AG04450 (cell line): ENCODE data around the gene PDGFD. TPM values are rescaled to one million over a fixed set of nuclear protein-coding genes. Genes with fewer than 3 reads are reported as not detected.

ENCODE experiments used
- CTCF ChIA-PET: fragments of 300-600, 350-600 bp; formaldehyde crosslinking; extraction: SDS; loops from one replicate; lab custom pipeline; 2022; ENCODE audit warnings: antibody characterized with exemption, inconsistent platforms; lab: Charles Lee
- POLR2A ChIA-PET: fragments of 350-600 bp; formaldehyde crosslinking; extraction: SDS; loops from one replicate; lab custom pipeline; 2021; ENCODE audit warnings: antibody characterized with exemption, inconsistent platforms; lab: Yijun Ruan, JAX
- DNase-seq: peaks from one replicate; pipeline ENCODE4 v3.0.0-alpha.2; 2011; ENCODE audit warnings: low read depth, low spot score
- H3K27ac ChIP-seq: one replicate; pipeline ENCODE4 v1.5.1; 2012; ENCODE audit warnings: low read depth, low read length, control low read depth
- H3K27me3 ChIP-seq: one replicate; pipeline ENCODE4 v1.6.0; 2012; ENCODE audit warnings: low read length; ENCODE audit not compliant: control insufficient read depth, insufficient read depth
- H3K4me3 ChIP-seq: 2 replicates; pipeline ENCODE4 v1.5.1; 2011; ENCODE audit warnings: mild to moderate bottlenecking, low read depth, low read length, control low read depth
- H3K9me3 ChIP-seq: 2 replicates; pipeline ENCODE4 v1.5.1; 2012; ENCODE audit warnings: low read length; ENCODE audit not compliant: control insufficient read depth, insufficient read depth
- CTCF ChIP-seq: IDR thresholded peaks from 2 replicates; pipeline ENCODE4 v1.5.1; 2011; ENCODE audit warnings: low read depth, low read length, control low read depth, inconsistent platforms
- polyA plus RNA-seq: library from polyadenylated mRNA; depleted of rRNA; stranded (reverse); fragments of >200 nt; gene quantifications from 2 replicates; pipeline ENCODE4 v1.2.3, GENCODE V29; 2011

PDGFD gene
- polyA plus RNA-seq, 1 experiment = 58.1 TPM

DNA sequence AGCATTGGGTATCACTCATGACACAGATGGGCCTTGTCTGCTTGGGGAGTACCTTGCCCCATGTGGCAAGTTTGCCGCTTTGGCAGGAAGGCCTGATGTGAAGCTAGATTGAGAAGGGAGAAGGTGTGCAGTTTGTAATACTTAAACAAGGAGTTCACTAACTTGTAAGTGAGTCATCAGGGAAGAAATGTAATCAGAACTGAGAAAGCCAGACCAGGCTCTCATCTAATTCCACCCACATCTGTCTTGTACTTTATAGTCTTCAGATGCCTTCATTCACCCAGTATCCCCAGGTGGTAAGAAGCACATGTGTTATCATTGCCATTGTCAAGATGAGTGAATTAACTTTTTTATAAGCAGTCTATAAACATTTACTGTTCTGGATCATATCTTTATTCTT, 243.5 kb downstream of the PDGFD start:
- peak; percentile 34 for DNase-seq
- no peak overlapping the region for H3K4me3 ChIP-seq
- H3K9me3 ChIP-seq = no peaks in the 10 kb centered on the region
- H3K27ac ChIP-seq = no peak overlapping the region
- H3K27me3 ChIP-seq = no peaks in the 10 kb centered on the region
- POLR2A ChIA-PET = no interaction called here
- TF ChIP-seq CTCF = no peak
- CTCF ChIA-PET = no interaction called here

GRCh38 chr11:103910721-103911120, 253.2 kb downstream of the PDGFD start:
- no peak for DNase-seq
- POLR2A ChIA-PET = no interaction called here
- H3K27ac ChIP-seq = no peak overlapping the region
- H3K4me3 ChIP-seq = no peak overlapping the region
- CTCF ChIA-PET = no interaction called here
- TF ChIP-seq CTCF = no peak
- peaks cover 5% of the 10 kb centered on the region for H3K9me3 ChIP-seq
- H3K27me3 ChIP-seq = no peaks in the 10 kb centered on the region

DNA sequence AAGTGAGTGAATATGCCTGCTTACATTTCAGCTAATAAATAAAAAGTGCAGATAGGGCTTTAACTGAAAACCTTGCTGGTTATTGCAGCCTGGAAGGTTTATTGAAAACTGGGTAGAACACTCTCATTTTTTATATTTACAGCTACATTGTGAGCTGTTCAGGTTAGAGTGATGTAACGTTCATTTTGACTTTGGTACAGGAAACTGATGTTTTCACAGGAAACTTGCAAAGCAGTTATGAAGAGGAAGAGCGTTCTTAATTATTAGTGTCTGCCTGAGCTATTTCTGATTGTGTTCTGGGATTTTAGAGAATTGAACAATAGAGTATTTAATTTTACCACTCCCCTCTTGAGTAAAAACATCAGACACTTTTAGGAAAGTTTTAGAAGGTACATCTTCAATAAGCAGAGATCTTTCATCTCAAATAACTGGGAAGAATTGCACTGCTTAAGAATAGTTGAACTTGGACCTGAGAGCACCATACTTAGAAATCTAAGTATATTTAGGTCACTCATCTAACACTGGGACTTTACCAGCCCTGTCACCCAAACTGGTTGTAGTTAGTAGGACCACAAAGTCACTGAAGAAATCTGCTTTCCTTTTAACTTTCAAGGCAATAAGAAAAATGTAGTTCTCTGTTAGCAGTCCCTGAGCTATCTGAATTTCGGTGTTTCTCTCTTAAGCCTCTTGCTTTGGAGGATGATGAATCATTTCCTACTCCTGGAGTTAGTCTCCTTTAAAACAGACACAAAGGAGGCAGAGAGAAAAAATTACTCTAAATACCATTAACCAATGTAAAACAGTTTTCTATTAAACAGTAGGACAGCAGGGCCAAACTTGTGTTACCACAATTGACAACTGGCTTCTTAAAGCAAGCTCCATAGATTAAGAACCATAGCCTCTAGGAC, 256.1 kb downstream of the PDGFD start:
- Histone ChIP-seq H3K27ac (no peak overlapping the region), H3K9me3 (peaks cover 5% of the 10 kb centered on the region; the same call in 1 of the 2 replicates), H3K4me3 (no peak overlapping the region), H3K27me3 (no peaks in the 10 kb centered on the region)
- CTCF ChIA-PET = interaction anchor here (0.5 kb wide), 1 partner anchor 800 kb away, joined by 3 read pairs; no protein-coding TSS in a partner anchor
- TF ChIP-seq CTCF = no peak
- POLR2A ChIA-PET = interaction anchor here (0.5 to 0.9 kb wide), 2 partner anchors 56 to 1652 kb away, joined by 3 to 6 read pairs; no protein-coding TSS in a partner anchor
- DNase-seq = no peak

GRCh38 chr11:103907136-103907535, 256.8 kb downstream of the PDGFD start:
- Histone ChIP-seq H3K9me3 (peaks cover 5% of the 10 kb centered on the region; the same call in 1 of the 2 replicates), H3K27me3 (no peaks in the 10 kb centered on the region), H3K27ac (no peak overlapping the region), H3K4me3 (no peak overlapping the region)
- ChIA-PET CTCF (no interaction called here), POLR2A (interaction anchor here (0.5 kb wide), 1 partner anchor 1653 kb away, joined by 6 read pairs; no protein-coding TSS in a partner anchor)
- no peak for TF ChIP-seq CTCF
- DNase-seq = no peak

- TF ChIP-seq CTCF = no peak
- no peak overlapping the region for H3K4me3 ChIP-seq
- ChIA-PET CTCF (no interaction called here), POLR2A (no interaction called here)
- H3K9me3 ChIP-seq = peaks cover 5% of the 10 kb centered on the region; the same call in 1 of the 2 replicates
- H3K27ac ChIP-seq = no peak overlapping the region
- DNase-seq = no peak
- no peaks in the 10 kb centered on the region for H3K27me3 ChIP-seq
Observed at GRCh38 chr11:103906291-103906867, 257.6 kb downstream of the PDGFD start.
